22Rv1 (cell line): ENCODE measurements around the gene ANTXR1.

Experiments used
- CTCF ChIP-seq: fragments of 450-650 bp; IDR thresholded peaks from 2 replicates; pipeline ENCODE4 v1.5.1; 2017; ENCODE audit warnings: mild to moderate bottlenecking
- ZFX ChIP-seq: fragments of 450-650 bp; IDR thresholded peaks from 2 replicates; pipeline ENCODE4 v1.6.1; 2017; ENCODE audit warnings: antibody characterized with exemption, borderline replicate concordance

GRCh38 chr2:69178756-69179155 is 165.8 kb downstream of the ANTXR1 start:
- TF ChIP-seq CTCF, result no peak
- no peak for TF ChIP-seq ZFX
